Medulla oblongata (tissue), 1 donor: ENCODE data around the gene APIP.

Experiments used
- DNase-seq: peaks from one replicate; pipeline ENCODE4 v3.0.0-alpha.2; 2015; ENCODE audit errors: extremely low spot score

The APIP gene, protein sequence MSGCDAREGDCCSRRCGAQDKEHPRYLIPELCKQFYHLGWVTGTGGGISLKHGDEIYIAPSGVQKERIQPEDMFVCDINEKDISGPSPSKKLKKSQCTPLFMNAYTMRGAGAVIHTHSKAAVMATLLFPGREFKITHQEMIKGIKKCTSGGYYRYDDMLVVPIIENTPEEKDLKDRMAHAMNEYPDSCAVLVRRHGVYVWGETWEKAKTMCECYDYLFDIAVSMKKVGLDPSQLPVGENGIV

DNA sequence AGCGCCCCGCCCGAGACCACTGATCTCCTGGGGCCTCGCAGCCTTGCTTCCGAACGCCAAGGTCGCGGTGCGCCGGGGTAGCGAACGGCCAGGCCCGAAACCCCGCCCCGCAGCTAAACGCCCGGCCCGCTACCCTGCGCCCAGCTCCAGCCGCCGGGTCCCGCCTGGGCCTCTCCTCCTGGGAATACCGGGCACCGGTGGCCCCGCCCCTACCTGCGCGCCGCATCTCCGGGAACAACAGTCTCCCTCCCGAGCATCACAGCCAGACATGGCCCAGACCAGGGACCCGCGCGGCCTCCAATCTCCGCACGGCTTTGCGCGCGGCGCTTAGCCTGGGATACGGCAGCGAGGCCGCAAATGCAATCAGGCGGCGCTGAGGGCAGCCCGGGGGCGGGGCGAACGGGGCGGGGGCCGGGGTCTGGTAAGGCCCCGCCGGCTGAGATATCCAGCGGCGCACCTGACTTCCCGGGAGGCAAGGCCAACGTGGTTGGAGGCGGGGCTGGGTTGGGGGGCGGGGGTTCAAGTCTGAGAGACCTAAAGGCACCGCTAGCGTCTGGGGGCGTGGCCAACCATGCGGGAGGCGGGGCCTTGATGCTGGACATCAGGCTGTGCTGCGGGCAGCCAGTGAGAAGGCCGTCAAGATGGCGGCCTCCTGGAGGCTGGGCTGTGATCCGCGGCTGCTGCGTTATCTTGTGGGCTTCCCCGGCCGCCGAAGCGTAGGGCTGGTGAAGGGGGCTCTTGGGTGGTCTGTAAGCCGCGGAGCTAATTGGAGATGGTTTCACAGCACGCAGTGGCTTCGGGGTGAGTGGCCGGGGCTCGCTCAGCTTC lies at the start of gene APIP, which contains the start of gene PDHX:
TSS of gene APIP (minus strand) at position 365 of the 828 bp plus-strand sequence. CDS start at position 270, 95 bp downstream.
TSS of gene PDHX (plus strand) at position 604 of the 828 bp plus-strand sequence. CDS start at position 642, 38 bp downstream.
- DNase-seq = peak; percentile 98

DNA sequence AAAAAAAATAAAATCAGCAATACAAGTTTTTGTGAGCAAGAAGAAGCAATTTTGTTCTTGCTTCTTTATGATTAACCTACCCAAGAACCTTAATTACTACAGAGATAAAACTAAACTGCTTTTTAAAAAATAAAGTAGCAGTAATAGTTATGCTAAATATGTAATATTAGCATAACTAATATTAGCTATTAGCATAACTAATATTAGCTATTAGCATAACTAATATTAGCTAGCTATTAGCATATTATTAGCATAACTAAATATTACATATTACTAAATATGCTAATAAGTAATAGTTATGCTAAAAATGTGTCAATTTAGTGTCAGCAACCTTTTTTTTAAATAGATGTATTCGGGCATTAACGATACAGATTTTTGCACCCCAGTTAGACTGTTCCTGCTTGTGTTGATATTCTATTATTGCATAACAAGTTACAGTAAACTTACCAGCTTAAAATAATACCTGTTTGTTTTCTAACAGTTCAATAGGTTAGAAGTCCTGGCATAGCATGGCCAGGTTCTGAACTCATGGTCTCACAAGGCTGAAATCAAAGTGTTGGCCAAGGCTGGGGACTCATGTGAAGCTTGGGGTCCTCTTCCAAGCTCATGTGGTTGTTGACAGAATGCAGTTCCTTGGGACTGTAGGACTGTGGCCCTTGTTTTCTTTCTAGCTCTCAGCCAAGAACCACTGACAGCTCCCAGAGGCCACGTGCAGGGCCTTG lies 48.6 kb upstream of the APIP start:
- DNase-seq = no peak

DNA sequence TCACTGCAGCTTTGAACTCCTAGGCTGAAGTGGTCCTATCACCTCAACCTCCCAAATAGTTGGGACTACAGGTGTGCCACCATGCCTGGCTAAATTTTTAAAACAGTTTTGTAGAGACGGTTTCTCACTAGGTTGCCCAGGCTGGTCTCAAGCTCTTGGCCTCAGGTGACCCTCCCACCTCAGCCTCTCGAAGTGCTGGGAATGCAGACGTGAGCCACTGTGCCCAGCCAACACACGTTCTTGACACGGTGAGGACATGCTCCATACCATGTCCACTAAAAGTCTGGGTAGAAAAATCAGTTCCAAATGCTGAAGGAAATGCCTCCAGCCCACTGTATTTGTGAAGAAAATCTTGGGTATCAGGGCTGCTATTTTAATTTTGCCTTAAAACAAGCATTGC lies 47.2 kb upstream of the APIP start:
- DNase-seq = no peak

DNA sequence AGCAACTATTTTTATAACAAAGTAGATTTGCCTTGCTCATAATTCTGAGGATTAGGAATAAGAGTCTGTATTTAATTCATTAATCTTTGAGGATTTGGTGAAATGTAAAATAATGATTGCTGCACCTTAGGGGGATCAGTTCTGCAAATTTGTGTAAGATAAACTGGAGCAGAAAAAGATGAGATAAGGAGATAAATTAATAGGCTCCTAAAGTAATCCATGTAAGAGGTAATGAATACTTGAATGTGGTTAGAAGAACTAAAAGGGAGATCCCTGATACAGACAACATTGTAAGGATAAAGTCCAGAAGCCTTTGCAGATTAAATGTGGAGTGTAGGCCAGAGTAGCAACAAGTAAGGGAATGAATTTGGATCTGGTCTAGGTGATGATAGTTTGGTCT lies 45.9 kb upstream of the APIP start:
- DNase-seq = no peak

DNA sequence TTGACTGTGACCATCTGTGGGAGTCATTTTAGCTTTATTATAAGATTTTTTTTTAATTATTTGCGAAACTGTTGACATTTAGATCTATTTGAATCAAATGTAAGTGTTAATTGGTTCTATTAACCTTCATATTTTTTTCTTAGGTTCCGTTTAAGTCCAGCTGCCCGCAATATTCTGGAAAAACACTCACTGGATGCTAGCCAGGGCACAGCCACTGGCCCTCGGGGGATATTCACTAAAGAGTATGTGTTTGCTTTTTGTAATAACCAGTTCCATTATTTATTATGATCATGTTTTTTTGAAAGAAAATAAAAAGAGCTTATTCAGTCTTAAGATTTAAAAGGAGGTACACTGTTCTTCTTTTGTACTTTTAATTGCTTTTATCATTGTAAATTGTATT lies 44.1 kb upstream of the APIP start:
- peak; percentile 61 for DNase-seq

DNA sequence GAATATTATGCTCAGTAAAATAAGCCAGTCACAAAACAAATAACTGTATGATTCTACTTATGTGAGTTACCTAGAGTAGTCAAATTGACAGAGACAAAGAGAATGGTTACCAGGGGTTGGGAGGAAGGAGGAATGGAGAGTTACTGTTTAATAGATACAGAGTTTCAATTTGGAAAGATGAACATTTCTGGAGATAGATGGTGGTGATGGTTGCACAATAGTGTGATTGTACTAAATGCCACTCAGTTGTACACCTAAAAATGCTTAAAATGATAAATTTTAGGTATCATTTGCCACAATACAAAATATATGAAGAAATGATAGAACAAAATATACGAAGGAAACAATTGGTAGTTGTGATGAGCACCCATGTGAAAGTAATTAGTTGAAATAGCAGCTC lies 43.6 kb upstream of the APIP start:
- DNase-seq = no peak

DNA sequence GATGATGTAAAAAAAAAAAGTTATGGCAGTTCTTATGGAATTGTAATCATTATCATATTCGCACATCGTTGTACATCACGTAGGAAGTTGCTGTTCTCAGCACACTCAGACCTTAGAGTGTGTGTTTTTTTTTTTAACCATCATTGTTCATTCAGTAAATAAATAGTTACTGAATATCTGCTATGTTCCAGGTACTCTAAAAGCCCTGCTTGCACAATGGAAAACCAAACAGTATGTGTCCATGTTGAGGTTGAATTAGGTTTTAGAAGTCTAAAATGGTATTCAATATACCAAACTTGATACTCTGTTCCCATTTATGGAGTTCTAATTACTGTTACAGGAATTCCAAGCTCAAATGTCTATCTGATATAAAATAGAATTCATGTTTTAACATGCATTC lies 41.4 kb upstream of the APIP start:
- DNase-seq = no peak

DNA sequence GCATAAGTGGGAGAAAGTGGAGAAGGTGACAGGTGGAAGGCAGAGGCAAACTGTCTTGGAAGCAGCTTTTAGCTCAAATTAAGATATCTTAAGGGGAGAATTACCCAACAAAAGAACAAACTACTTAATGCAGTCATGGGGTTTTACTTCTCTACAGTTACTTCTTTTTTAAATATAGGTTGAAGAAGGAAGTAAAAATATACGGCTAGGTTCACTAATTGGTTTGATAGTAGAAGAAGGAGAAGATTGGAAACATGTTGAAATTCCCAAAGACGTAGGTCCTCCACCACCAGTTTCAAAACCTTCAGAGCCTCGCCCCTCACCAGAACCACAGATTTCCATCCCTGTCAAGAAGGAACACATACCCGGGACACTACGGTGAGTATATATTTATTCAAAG lies 41.0 kb upstream of the APIP start:
- no peak for DNase-seq

DNA sequence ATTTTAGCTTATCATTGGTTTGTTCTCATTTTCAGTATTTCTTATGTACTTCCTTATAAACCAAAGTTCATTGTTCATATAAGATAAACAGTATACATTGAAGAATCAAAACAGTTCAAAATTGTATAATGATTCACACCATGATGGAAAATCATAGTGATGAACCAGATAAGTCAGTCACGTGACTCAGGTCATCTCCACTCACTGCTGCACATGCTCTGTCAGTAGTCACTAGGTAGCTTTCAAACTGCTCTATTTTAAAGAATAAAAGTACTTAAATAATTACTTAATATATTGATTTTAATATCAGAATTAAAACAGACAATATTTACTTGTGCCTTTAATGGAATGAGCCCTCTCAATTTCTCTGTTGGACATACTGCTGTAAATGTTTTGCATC lies 37.8 kb upstream of the APIP start:
- DNase-seq = no peak

DNA sequence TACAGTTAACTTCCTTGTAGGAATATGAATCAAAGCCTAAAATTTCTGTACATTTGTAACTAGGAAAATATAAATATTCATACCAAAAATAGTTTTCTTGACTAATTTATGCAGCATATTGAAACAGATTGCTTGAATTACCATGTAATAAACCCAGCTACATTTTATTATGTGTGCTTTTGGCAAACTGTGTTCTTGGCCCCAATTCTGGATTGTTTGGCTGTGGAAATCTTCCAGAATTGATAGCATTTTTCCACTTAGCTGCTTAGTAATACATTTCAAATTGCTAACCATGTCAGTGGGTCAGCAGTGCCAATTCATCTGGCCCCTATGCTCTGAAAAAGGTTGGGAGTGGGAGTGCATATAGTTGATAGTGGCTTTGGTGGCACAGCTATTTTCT lies 32.5 kb upstream of the APIP start:
- DNase-seq = no peak

DNA sequence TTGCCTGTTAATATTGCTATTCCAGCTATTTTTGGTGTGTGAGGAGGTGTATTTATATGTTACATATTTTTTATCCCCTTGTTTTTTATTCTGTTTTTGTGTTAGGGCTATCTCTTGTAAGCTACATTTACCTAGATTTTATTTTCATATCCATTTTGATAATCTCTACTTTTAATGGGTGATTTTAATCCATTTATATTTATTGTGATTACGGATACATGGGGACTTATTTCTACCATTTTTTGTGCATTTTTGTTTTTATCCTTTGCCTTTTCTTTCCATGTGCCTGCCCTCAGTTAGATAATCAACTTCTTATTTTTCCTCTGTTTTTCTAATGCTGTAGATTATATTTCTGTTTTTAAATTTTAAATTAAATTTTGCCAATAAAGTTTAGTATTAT lies 28.5 kb upstream of the APIP start:
- no peak for DNase-seq

DNA sequence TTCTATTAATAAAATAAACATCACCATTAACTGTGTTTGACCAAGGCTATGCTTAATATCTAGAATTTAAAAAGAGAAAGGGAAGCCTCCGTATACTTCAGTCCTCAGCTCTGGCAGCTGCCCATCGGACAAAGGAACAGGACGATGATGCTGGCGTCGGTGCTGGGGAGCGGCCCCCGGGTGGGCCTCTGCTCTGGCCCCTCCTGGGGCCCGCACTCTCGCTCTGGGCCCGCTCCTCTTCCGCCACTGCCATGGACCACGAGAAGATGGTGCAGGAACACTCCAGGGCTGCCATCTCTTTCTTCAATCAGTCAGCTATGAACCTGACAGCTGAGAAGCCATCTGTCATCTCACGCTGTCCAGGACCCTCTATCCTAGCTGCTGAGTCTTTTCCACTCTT lies 25.5 kb upstream of the APIP start:
- no peak for DNase-seq

DNA sequence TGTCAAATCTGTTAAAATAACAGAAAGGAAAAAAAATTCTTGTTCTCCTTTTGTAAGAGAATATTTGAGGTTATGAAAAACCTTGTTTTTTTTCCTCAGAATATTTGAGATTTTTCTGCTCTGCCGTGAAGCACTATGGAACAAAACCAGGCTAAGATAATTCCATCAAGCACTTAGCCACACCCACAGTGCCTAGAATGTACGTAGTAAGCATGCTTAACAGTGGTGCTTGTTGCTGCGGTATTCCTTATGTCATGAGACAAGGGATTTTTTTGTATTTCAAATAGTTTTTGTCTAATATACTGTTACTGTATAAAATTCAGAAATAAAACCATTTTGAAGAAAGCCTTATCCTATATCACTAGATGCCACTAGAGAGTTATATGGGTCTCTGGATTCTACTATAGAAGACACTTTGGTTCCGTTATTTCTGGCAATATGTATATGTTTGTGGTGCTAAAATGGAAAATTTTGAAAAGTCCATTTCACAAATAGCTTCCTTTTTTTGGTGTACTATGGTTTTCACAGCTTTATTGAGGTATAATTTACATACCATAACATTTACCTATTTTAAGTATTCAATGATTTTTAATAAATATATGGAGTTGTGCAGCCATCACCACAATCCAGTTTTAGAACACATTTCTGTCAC lies 24.0 kb upstream of the APIP start:
- no peak for DNase-seq

DNA sequence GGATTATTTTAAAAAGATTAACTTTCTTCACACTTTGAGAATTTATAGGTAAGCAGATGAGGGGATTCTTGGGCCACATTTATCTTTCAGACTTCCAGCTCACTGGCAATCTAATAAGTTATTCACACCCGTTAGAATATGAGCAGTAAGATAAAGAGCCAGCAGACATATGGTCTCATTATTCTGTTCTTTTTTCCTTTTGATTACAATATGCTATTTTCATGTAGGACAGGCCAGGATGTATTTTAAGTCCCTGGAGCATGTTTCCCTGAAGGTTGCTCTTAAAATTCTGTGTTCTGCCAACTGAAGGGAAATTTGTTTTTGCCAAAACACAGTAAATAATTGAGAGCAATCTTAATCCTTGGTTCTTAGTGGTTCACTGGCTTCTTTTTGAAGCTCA lies 22.4 kb upstream of the APIP start:
- no peak for DNase-seq

DNA sequence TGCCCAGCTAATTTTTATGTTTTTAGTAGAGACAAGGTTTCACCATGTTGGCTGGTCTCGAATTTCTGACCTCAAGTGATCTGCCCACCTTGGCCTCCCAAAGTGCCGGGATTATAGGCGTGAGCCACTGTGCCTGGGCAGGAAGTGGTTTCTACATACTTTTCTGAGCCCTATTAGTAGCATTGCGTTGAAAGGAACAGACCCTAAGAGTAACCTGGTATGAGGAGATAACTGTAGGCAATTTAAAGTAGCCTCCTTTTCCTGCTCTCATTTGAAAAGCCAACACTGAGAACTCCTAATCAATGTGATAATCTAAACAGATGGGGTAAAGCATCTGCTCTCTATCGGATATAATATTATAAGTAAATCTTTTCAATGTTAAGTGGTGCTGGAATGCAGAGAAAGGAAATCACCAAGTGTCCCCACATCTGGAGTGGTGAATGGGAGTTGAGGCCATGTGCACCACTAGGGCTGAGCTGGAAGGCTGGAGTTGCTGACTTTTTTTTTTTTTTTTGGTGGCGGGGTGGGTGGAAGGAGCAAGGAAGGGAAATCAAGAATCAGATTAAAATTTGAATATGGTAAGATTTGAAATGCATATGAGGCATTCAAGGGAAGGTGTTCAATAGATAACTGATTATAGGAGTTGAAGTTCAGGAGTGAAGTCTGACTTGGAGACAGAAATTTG lies 20.9 kb upstream of the APIP start:
- DNase-seq = no peak

DNA sequence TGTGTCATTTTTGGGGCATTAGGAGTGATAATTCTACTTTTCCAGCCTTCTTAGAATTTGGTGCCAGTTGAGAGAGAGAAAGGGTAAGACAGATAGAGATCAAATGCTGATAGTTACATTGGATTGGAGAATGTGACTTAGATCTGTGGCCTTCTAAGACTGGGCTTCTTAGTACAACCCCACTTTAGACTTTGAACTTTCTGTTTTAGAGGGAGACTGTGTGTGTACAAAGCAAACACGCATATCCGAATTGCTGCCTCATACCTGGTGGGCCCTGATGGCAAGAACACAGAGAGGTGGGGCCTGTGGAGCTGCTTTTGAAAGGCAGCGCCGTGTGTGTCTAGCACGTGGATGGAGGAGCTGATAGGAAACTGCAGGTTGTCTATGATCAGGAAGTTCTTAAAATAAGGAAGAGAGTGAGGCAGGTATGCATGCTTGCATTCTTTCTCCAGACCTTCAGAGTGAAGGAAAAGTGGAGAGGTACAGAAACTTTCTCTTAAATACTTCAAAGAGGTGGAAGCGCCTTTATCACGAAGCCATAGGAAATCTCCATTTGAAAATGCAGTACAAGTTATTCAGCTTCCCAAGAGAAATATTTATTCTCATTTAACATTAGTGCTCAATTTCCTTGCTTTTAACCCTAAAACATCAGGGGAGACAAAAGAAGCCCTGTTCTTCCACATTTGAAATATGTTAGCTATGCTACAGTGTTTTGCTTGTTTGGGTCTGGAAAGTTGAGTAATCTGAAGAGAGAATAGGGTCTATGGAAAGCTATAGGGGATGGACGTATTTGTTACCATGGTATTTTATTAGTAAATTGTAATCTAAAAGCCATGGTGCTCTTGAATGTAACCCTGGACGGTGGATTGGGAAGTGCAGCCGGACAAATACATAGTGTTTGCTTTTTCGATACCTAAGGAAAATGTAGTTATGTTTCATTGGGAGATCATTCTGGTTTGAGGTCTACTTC lies 13.9 kb upstream of the APIP start:
- no peak for DNase-seq

DNA sequence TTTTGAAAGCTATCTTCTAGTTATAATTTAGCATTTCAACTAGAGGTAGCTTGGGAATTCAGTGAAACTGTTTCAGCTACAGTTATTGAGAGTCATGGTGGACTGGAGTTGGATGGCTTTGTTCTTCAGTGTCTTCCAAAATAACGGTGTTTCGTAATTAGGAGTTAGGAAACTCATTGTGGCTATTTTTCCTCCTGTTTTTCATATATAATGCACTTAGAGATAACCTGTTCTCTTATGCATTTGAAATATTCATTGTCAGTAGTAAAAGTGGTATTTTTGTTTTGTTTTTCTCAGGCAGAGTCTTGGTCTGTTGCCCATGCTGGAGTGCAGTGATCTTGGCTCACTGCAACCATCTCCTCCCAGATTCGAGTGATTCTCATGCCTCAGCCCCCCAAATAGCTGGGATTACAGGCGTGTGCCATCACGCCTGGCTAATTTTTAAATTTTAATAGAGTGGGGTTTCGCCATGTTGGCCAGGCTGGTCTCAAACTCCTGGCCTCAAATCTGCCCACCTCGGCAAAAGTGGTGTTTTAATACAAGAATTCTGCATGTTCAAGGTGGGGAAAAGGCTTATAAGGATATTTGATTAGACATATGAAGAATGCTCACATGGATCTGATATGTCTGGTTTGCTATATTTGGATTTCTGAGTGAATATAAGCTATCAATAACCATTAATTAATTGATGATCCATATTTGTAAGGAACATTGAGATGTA lies 12.9 kb upstream of the APIP start:
- no peak for DNase-seq

DNA sequence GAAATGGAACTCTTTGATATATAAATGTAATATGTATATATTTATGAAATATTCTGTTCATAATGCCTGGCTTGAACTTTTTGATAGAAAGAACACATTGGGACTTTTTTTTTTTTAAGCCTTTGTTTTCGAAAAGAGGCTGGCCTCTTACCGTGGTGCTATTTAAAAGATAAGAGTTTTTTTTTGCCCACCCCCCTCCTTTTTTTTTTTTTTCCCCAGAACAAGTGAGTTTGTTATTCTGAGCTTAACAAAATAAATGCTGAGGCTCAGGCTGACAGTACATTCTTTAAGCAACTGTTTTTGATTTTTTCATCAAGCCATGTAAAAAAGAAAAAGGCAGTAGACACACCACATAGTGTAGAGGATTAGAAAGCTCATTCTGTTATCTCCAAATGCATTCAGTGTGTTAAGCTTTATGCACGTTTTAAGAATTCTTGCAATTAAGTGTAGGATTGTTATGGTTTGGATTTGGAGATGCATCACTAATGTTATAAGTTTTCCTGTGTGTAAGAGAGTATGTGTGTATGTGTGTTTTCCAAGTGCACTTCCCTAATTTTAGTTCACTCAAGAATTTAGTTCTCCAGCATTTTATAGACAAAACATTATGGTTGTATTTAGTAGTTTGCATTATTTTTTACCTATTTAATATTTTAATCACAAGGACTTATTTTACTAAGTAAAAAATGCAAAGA lies 12.2 kb upstream of the APIP start:
- DNase-seq = no peak

DNA sequence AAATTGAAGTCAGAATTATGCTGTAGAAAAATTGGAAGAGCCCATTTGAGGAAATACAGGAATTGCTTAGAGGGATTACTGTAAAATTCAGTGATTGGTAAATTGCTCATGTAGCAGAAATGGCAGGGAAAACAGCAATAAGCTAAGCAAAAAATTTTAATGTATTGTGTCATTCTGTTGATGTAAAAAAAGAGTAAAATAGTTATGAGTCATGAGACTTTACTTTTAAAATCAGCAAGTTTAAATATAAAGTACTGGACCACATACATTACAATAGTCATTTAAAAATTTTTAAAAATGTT lies 10.6 kb upstream of the APIP start:
- DNase-seq = no peak
